Hepatic stellate cell (primary cell): ENCODE results near the gene GZMA.
"Not testable (repeated sequence)": the region's sequence is repeated elsewhere in the genome, so short reads cannot be mapped to it uniquely, and the experiment has no call there.

Experiments
- DNase-seq: peaks from one replicate; pipeline ENCODE4 v3.0.0; 2011; ENCODE audit warnings: low spot score

Gene GZMA

DNA sequence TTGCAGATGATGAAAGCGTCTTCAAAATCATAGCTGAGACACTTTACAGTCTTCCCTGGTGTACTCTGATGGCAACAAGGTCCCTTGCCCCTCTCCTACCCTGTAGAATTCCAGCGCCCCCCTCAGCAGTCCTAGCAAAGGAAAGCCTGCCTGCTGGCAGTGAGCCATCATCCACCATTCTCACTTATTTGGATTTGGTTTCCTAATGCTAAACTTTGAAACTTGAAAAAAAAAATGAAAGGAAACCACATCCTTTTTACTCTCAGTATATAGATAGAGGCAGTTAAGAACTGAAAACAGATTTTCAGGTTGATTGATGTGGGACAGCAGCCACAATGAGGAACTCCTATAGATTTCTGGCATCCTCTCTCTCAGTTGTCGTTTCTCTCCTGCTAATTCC lies at the start of gene GZMA:
GZMA (plus strand) TSS at position 299 of the 400 bp plus-strand sequence; CDS start at position 336, 37 bp downstream.
- DNase-seq: no peak

- DNase-seq: no peak
Measured at GRCh38 chr5:55055183-55055582, 47.3 kb upstream of the GZMA start.

- DNase-seq: no peak
Measured at GRCh38 chr5:55062039-55062779, 40.2 kb upstream of the GZMA start.

- peak; percentile 13 for DNase-seq
Measured at GRCh38 chr5:55063220-55063863, 39.1 kb upstream of the GZMA start.

DNA sequence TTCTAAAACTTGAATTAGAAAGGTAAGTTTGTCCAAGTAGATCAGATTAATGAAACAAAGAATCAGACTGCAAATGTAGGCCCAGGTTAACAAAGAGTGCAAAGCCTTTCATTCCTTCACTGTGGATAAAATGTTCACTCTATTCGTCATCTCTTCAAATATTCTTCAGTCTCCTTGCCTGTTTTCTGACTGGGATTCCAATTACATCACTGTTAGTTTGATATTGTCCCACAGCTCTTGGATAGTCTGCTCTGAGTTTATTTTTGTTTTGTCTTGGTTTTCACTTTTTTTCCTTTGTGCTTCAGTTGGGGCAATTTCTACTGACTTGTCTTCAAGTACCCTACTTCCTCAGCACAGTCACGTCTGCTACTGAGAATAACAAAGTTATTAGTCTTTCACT lies 38.5 kb upstream of the GZMA start:
- peak; percentile 21 for DNase-seq

DNA sequence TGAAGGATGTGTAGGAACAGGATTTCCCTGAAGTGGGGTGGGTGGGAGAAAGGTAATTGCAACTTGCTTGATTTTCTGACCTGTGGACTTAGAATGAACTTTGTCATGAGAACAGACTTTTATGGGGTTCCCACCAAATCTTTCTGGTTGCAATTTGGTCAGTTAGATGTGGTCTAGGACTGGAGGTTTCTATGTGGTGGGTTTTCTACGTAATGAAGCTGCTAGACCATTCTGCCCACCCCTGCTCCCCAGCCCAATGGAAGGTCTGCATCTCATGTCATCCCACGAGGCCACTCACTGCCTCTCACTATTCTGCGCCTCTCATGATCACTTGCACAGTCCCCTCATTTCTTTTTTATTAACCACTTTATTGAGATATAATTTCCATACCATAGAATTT lies 37.9 kb upstream of the GZMA start:
- DNase-seq: no peak

DNA sequence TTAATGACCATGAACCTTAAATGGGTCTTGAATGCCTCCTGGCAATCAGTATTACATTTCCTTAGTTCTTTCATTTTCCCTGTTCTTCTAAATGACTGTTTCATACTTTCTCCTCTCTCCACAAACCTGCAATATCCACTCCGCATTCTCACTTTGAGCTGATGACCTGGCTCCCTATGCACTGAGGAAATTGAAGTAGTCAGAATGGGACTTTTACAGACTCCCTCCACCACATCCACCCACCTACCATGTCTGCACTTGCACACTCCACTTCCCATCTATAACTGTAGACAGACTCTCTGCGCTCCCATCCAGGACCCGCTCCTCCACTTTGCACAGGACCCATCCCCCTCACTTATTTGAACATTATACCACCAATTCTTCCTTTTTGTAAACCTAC lies 36.2 kb upstream of the GZMA start:
- DNase-seq: no peak

- DNase-seq: no peak
Measured at GRCh38 chr5:55070968-55071367, 31.5 kb upstream of the GZMA start.

GRCh38 chr5:55071413-55071812 lies 31.0 kb upstream of the GZMA start:
- no peak for DNase-seq

GRCh38 chr5:55072666-55073065 lies 29.8 kb upstream of the GZMA start:
- DNase-seq: no peak

DNA sequence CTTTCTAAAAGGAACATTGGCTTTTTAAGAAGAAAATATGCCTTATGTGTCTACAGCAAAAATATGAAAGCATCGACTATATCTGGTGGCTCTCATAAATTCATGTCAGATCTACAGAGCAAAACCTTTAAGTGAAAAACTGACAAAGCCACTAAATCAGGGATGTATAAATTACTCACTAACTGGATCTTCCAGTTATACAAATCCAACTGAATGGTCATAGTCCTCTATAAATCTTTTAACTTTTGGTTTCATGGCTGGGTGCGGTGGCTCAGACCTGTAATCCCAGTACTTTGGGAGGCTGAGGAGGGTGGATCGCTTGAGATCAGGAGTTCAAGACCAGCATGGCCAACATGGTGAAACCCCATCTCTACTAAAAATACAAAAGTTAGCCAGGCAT lies 29.2 kb upstream of the GZMA start:
- no peak for DNase-seq

- no peak for DNase-seq
Measured at GRCh38 chr5:55081541-55081940, 20.9 kb upstream of the GZMA start.

- not testable (repeated sequence) for DNase-seq
Measured at GRCh38 chr5:55089301-55089700, 13.1 kb upstream of the GZMA start.

DNA sequence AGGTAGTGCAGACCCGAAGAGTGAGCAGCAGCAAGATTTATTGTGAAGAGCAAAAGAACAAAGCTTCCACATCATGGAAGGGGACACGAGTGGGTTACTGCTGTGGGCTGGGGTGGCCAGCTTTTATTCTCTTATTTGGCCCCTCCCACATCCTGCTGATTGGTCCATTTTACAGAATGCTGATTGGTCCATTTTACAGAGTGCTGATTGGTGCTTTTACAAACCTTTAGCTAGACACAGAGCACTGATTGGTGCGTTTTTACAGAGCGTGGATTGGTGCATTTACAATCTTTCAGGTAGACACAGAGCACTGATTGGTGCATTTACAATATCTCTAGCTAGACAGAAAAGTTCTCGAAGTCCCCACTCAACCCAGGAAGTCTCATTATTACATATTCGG lies 11.4 kb upstream of the GZMA start:
- DNase-seq: not testable (repeated sequence)

DNA sequence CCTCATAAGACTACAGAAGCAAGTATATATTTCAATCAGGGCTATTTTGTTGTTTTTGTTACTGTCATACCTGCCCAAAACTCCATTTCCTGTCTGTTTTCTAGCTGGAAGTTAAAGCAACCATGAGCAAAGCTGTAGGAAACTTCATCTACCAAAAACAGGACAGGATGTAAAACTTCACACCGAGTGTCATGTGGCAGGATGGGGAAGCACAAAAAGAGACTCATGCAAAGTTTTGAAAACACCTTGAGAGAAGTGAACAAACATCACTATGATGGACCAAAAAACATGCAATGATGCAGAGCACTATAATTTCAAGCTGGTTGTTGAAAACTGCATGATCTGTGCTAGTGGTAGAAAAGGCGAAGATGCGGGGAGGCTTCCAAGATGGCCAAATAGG lies 6.3 kb upstream of the GZMA start:
- no peak for DNase-seq

DNA sequence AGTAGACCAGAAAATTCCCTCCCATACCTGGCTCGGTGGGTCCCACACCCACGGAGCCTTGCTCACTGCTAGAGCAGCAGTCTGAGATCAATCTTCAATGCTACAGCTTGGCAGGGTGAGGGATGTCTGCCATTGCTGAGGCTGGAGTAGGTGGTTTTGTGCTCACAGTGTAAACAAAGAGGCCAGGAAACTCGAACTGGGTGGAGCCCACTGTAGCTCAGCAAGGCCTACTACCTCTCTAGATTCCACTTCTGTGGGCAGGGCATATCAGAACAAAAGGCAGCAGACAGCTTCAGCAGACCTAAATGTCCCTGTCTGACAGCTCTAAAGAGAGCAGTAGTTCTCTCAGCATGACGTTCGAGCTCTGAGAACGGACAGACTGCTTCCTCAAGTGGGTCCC lies 5.6 kb upstream of the GZMA start:
- DNase-seq: no peak

DNA sequence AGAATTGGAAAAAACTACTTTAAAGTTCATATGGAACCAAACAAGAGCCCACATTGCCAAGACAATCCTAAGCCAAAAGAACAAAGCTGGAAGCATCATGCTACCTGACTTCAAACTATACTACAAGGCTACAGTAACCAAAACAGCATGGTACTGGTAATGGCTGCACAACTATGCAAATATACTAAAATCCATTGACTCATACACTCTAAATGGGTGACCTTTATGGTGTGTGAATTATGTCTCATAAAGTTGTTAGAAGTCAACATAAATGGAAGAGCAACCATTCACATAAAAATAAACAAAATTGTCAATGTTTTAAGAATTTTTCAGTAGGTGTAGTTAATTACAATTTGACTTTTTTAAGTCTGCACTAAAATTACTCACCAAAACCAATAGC lies 1.3 kb upstream of the GZMA start:
- DNase-seq: not testable (repeated sequence)

GRCh38 chr5:55101556-55102276 lies 730 bp upstream of the GZMA start:
- DNase-seq: no peak

DNA sequence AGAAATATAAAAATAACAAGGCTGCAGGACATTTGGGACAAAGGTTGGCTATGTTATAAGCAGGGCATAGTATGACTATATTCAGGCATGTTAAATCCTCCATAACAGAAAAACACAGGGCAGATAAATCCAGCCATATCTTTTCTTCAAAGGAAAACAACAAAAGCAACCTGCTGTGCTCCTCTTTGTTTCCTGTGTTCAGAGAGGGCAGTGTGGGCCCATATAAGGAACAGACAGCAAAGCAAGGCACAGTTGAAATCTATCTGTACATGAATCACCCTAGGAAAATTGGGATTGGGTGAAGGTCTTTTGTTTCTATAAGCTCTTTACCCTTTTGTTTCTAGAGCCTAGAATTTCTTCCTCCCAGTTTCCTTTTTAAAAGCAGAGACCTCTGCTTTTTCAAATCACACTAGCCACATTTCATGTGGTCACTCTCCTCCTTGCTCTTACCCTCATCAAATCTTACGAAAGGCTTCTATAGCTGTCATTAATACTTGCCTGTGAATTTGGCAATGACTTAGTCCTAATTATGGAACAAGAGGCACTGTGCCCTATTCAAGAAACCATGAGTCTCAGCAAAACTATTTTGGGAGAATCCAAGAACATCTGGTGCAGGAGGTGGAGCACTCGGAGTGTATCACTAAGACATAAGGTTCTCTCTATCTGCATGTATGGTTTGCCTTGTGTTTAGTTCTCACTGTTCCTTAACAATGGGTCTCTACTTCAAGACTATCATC lies 1.8 kb downstream of the GZMA start:
- no peak for DNase-seq

DNA sequence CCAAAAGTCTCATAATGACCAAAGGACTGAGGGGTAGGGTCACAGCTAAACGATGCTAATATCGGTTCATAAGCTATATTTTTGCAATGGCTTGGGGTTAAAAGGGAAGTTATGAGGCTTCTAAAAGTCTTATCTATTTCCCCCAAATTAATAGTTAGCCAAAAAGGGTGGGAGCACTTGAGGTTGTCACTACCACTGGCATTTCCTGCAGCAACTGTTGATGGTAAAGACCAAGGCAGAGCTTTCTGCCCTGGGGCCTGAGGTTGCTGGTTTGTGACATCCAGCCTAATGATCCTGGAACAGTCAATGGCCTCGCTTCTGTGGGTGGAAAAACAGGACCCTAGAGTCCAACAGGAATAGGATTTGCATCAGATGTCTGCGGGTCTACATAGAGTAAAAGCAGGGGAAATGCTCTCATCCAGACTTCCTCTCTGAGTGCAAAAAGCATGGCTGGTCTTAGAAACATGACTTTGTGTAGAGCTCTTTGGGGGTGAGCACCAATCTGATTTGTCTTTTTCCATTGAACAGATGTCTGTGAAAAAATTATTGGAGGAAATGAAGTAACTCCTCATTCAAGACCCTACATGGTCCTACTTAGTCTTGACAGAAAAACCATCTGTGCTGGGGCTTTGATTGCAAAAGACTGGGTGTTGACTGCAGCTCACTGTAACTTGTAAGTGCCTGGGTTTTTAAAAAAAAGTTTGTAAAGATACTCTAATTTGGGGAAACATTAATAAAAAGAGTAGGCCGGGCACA lies 2.7 kb downstream of the GZMA start:
- no peak for DNase-seq

DNA sequence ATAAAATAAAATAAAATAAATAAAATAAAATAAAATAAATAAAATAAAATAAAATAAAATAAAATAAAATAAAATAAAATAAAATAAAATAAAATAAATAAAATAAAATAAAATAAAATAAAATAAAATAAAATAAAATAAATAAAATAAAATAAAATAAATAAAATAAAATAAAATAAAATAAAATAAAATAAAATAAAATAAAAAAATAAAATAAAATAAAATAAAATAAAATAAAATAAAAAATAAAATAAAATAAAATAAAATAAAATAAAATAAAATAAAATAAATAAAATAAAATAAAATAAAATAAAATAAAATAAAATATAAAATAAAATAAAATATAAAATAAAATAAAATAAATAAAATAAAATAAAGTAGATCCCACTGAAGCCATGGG lies 3.5 kb downstream of the GZMA start:
- DNase-seq: not testable (repeated sequence)

GRCh38 chr5:55108661-55109060 lies 6.2 kb downstream of the GZMA start:
- DNase-seq: peak; percentile 7
